Measurements from ENCODE around the gene H3-3A.

DNA sequence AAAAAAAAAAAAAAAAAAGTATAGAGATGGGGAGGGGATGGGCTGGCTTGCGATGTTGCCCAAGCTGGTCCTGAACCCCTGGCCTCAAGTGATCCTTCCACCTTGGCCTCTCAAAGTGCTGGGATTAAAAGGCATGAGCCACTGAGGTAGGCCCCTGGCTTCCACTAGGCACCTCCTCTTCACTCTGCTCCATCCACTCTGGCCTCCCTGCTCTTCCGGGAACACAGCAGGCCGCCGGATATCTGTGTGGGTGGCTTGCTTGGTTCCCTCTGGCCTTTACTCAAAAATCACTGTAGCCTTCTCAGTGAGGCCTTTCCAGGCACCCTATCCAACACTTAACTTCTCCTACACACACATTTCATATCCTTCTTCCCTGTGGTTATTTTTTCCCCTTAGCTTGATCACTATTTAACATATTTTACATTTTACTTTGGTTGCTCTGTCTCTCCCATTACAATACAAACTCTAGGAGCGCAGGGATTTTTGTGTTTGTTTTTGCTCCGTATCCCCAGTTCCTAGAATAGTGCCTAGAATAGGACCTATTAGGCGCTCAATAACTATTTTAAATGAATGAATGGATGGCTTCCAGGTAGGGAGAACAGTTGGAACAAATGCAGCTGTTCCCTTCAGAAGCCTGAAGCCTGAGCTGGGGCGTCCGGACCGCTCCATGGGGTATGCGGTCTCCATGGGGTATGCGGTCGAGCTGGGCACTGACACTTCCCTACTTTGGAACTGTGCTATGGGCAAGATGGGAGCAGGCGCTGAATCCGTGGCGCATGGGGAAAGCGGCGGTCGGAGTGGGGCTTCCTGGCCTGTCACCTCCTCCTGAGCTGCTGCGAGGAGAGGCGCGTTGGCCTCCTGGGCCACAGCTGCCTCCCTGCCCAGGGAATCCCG, 46.7 kb downstream of the H3-3A start:
- TF ChIP-seq, protein P1, sequence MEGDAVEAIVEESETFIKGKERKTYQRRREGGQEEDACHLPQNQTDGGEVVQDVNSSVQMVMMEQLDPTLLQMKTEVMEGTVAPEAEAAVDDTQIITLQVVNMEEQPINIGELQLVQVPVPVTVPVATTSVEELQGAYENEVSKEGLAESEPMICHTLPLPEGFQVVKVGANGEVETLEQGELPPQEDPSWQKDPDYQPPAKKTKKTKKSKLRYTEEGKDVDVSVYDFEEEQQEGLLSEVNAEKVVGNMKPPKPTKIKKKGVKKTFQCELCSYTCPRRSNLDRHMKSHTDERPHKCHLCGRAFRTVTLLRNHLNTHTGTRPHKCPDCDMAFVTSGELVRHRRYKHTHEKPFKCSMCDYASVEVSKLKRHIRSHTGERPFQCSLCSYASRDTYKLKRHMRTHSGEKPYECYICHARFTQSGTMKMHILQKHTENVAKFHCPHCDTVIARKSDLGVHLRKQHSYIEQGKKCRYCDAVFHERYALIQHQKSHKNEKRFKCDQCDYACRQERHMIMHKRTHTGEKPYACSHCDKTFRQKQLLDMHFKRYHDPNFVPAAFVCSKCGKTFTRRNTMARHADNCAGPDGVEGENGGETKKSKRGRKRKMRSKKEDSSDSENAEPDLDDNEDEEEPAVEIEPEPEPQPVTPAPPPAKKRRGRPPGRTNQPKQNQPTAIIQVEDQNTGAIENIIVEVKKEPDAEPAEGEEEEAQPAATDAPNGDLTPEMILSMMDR (IDR thresholded peaks at IDR 0.05) = no peak
- no peak for TF ChIP-seq POLR2A (IDR thresholded peaks at IDR 0.05)

Measured in Peyer's patch (tissue), 4 donors.